Activated naive CD8-positive, alpha-beta T cell treated with anti-CD3 and anti-CD28 coated beads, Interleukin-2, amount 10 ng/mL, durations not matched to agents 7 days and 5 days (primary cell): ENCODE data around the gene MEF2C. TPM values are rescaled to one million over a fixed set of nuclear protein-coding genes. Genes with fewer than 3 reads are reported as not detected.

Experiments
- ATAC-seq: fragments of 150-1000 bp; cut with Tn5 transposase; one replicate; pipeline ENCODE4 v1.10.0; 2021; ENCODE audit warnings: low read depth, moderate library complexity
- POLR2A ChIA-PET: fragments of 350-600 bp; sonication (Branson Sonifier 250); formaldehyde crosslinking; loops from one replicate; lab custom pipeline; 2021; ENCODE audit warnings: antibody characterized with exemption; lab: Charles Lee
- DNase-seq: peaks from one replicate; pipeline ENCODE4 v3.0.0; 2021
- H3K27ac Mint-ChIP-seq: one replicate; pipeline ENCODE4 v1.8.0; 2022; ENCODE audit warnings: mild to moderate bottlenecking, mixed read lengths
- H3K27me3 Mint-ChIP-seq: one replicate; pipeline ENCODE4 v1.8.0; 2022; ENCODE audit warnings: mild to moderate bottlenecking, moderate library complexity, mixed read lengths
- H3K36me3 Mint-ChIP-seq: one replicate; pipeline ENCODE4 v1.8.0; 2021; ENCODE audit warnings: mild to moderate bottlenecking, mixed read lengths
- H3K4me1 Mint-ChIP-seq: one replicate; pipeline ENCODE4 v1.8.0; 2021; ENCODE audit warnings: mixed read lengths
- H3K4me3 Mint-ChIP-seq: one replicate; pipeline ENCODE4 v1.8.0; 2022; ENCODE audit warnings: mild to moderate bottlenecking, moderate library complexity, mixed read lengths
- H3K9me3 Mint-ChIP-seq: one replicate; pipeline ENCODE4 v1.8.0; 2021; ENCODE audit warnings: mixed read lengths
- total RNA-seq, 2 experiments: library from RNA; stranded (reverse); gene quantifications; one replicate each; pipeline ENCODE4 v1.2.3, GENCODE V29; 2021

Gene MEF2C
- total RNA-seq, 2 experiments from 2014 or later, result 0.60 to 0.86 TPM

- Mint-ChIP-seq H3K4me3 (no peak overlapping the region), H3K36me3 (no peaks in the 10 kb centered on the region), H3K4me1 (peaks cover 8% of the 10 kb centered on the region), H3K9me3 (no peaks in the 10 kb centered on the region), H3K27me3 (no peaks in the 10 kb centered on the region), H3K27ac (no peak overlapping the region)
- ATAC-seq (no peak), DNase-seq (no peak)
- POLR2A ChIA-PET, result no interaction called here
Measured at GRCh38 chr5:88785746-88786565, 97.0 kb downstream of the MEF2C start.

DNA sequence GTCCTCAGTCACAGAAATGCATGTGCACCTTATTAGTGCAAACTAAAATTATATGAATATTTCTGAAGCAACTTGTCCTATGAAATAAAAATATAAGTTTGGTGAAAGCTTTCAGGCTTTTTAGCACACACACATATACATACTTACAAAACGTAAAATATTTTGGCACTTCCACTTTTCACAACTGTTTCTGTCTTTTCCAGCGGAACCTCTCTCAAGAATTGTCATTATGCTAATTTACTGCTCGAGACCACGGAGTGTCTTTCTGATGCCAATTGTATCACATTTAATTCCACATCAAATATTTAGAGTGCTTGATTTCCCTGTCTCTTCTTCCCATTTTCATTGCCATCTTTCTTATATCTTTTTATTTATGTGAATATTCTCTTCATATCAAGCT is 100.4 kb downstream of the MEF2C start:
- peaks cover 8% of the 10 kb centered on the region for H3K4me1 Mint-ChIP-seq
- no peak overlapping the region for H3K4me3 Mint-ChIP-seq
- no peaks in the 10 kb centered on the region for H3K36me3 Mint-ChIP-seq
- H3K9me3 Mint-ChIP-seq, result no peaks in the 10 kb centered on the region
- no peak for ATAC-seq
- H3K27me3 Mint-ChIP-seq, result no peaks in the 10 kb centered on the region
- POLR2A ChIA-PET, result no interaction called here
- no peak for DNase-seq
- no peak overlapping the region for H3K27ac Mint-ChIP-seq

GRCh38 chr5:88780736-88781135 is 102.2 kb downstream of the MEF2C start:
- DNase-seq, result no peak
- POLR2A ChIA-PET, result no interaction called here
- Mint-ChIP-seq H3K36me3 (no peaks in the 10 kb centered on the region), H3K27me3 (no peaks in the 10 kb centered on the region), H3K4me3 (no peak overlapping the region), H3K4me1 (peaks cover 6% of the 10 kb centered on the region), H3K9me3 (no peaks in the 10 kb centered on the region), H3K27ac (no peak overlapping the region)
- no peak for ATAC-seq

- Mint-ChIP-seq H3K9me3 (no peaks in the 10 kb centered on the region), H3K36me3 (no peaks in the 10 kb centered on the region), H3K4me1 (no peaks in the 10 kb centered on the region), H3K27me3 (no peaks in the 10 kb centered on the region), H3K27ac (no peak overlapping the region), H3K4me3 (no peak overlapping the region)
- DNase-seq (no peak), ATAC-seq (no peak)
- POLR2A ChIA-PET, result no interaction called here
Measured at GRCh38 chr5:88778736-88779135, 104.2 kb downstream of the MEF2C start.

DNA sequence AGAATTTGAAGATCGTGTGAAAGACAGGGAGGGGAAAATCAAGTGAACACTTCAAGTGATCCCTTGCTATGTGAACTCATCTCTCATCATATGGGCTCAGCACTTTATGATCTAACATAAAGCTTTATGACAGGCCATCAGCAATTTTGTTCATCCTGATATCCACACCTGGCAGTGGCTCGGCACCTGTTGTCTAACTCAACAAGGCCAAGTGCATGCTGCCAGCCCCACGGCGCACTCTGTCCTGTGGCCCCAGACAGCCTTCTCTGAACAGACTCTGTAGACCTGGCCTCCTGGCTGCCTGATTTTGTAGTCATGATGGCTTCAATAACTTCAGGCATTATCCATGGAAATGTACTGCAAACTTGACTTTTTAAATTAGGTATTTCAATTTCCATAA is 106.3 kb downstream of the MEF2C start:
- H3K27ac Mint-ChIP-seq, result no peak overlapping the region
- POLR2A ChIA-PET, result no interaction called here
- no peaks in the 10 kb centered on the region for H3K36me3 Mint-ChIP-seq
- H3K9me3 Mint-ChIP-seq, result no peaks in the 10 kb centered on the region
- no peaks in the 10 kb centered on the region for H3K4me1 Mint-ChIP-seq
- no peak overlapping the region for H3K4me3 Mint-ChIP-seq
- no peak for DNase-seq
- H3K27me3 Mint-ChIP-seq, result no peaks in the 10 kb centered on the region
- ATAC-seq, result no peak

GRCh38 chr5:88772831-88773230 is 110.2 kb downstream of the MEF2C start:
- Mint-ChIP-seq H3K36me3 (no peaks in the 10 kb centered on the region), H3K4me1 (no peaks in the 10 kb centered on the region), H3K27ac (no peak overlapping the region), H3K4me3 (no peak overlapping the region), H3K27me3 (peaks cover 4% of the 10 kb centered on the region), H3K9me3 (no peaks in the 10 kb centered on the region)
- ATAC-seq (no peak), DNase-seq (no peak)
- POLR2A ChIA-PET, result no interaction called here

DNA sequence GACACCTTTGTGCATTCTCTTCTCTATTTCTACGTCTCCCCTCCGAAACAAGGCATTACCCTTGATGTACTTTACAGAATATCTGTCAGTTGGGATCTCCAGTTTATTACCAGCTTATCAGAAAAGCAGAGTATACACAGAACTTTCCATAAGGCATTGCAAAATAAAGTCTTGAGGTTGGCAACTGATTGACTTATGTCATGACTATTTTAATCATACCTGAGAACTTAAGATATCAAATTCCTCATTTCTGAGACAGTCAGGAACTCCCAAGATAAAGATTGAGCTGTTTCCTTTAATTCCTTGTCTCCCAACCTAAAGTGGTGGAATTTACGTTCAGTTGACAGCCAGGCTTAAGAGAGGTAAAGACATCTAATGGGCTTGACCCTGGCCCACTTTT is 110.9 kb downstream of the MEF2C start:
- no peak for DNase-seq
- Mint-ChIP-seq H3K4me1 (no peaks in the 10 kb centered on the region), H3K36me3 (no peaks in the 10 kb centered on the region), H3K27me3 (peaks cover 4% of the 10 kb centered on the region), H3K4me3 (no peak overlapping the region), H3K9me3 (no peaks in the 10 kb centered on the region), H3K27ac (no peak overlapping the region)
- POLR2A ChIA-PET, result no interaction called here
- no peak for ATAC-seq

DNA sequence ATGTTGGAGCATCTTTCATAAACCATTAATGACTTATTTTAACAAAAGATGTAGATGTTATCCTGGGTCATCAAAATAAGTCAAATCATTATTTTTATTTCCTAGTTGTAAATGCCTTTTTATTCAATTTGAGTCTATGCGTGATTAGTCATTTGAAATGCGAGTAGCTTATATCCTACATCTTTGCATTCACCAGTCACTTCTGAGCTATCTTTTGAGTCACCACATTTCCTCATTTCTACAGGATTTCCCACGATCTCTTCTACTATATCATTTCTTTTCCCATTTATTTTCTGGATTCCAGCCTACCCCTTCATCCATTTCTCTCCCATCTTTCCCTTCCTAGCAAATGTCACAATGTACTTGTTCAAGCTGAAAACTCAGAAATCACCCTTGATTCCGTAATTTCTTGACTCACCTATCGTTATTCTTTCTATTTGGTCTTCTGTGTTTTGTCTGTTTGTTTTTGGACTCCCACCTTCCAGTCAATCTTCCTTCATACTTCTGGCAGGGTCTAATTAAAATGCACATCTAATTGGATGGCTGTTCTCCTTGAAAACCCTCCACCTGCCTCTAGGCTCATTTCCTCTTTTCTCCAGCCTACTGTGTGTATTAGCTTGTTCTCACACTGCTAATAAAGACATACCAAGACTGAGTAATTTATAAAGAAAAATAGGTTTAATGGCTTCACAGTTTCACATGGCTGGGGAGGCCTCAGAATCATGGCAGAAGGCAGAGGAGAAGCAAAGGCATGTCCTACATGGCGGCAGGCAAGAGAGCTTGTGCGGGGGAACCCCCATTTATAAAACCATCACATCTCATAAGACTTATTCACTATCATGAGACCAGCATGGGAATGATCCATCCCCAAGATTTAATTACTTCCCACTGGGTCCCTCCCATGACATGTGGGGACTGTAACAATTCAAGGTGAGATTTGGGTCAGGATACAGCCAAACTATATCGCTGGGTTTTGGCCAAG is 112.4 kb downstream of the MEF2C start:
- peaks cover 6% of the 10 kb centered on the region for H3K27me3 Mint-ChIP-seq
- no peak overlapping the region for H3K4me3 Mint-ChIP-seq

GRCh38 chr5:88769165-88769564 is 113.8 kb downstream of the MEF2C start:
- Mint-ChIP-seq H3K36me3 (no peaks in the 10 kb centered on the region), H3K27ac (no peak overlapping the region), H3K4me1 (no peaks in the 10 kb centered on the region), H3K4me3 (no peak overlapping the region), H3K9me3 (no peaks in the 10 kb centered on the region), H3K27me3 (peaks cover 6% of the 10 kb centered on the region)
- ATAC-seq (no peak), DNase-seq (no peak)
- POLR2A ChIA-PET, result no interaction called here

More for the DNA sequence above, 112.4 kb downstream of the MEF2C start:
- Mint-ChIP-seq H3K27ac (no peak overlapping the region), H3K9me3 (no peaks in the 10 kb centered on the region), H3K4me1 (no peaks in the 10 kb centered on the region), H3K36me3 (no peaks in the 10 kb centered on the region)
- POLR2A ChIA-PET, result no interaction called here
- DNase-seq, result no peak
- no peak for ATAC-seq

DNA sequence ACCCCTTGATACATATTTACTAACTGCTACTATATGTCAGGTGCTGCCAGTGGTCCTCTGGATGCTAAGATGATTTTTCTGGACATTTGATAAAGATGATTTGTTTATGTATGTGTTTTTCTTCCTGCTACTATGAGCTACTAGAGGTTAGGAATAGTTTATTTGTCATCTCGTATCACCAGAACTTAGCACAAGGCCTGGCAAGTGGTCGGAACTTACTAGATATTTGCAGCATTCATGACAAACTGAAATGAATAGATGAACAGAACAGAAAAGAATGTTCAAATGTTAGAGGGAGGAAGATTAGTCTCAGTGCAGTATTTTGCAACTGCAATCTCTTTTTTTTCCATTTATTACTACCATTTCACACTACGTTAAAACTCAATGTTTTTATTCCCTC is 114.6 kb downstream of the MEF2C start:
- peaks cover 6% of the 10 kb centered on the region for H3K27me3 Mint-ChIP-seq

GRCh38 chr5:88765798-88766197 is 117.2 kb downstream of the MEF2C start:
- H3K4me3 Mint-ChIP-seq, result no peak overlapping the region
- no peak overlapping the region for H3K27ac Mint-ChIP-seq
- DNase-seq (no peak), ATAC-seq (no peak)
- H3K4me1 Mint-ChIP-seq, result no peaks in the 10 kb centered on the region
- no peaks in the 10 kb centered on the region for H3K36me3 Mint-ChIP-seq
- H3K27me3 Mint-ChIP-seq, result peaks cover 7% of the 10 kb centered on the region
- POLR2A ChIA-PET, result no interaction called here
- no peaks in the 10 kb centered on the region for H3K9me3 Mint-ChIP-seq

More for the DNA sequence above, 114.6 kb downstream of the MEF2C start:
- no peaks in the 10 kb centered on the region for H3K36me3 Mint-ChIP-seq
- no peak overlapping the region for H3K4me3 Mint-ChIP-seq
- no peaks in the 10 kb centered on the region for H3K9me3 Mint-ChIP-seq
- POLR2A ChIA-PET, result no interaction called here
- no peak overlapping the region for H3K27ac Mint-ChIP-seq
- H3K4me1 Mint-ChIP-seq, result no peaks in the 10 kb centered on the region
- DNase-seq (no peak), ATAC-seq (no peak)

DNA sequence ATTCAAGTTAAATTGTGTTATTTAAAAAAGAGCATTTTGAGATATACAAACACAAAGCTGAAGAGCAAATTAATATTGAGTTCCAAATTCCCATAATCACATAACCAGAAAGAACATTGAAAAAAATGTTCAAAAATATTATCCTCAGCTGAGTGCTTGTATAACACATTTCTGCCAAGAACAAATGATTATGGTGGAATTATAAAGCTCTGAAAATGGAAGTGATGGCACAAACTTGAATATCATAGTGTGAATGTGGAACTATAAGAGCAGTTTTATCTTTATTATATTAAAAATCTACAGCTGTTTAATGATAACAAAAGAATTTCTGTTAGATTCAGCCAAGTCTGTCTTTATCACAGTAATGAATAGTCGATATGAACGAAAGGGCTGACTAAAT is 117.8 kb downstream of the MEF2C start:
- POLR2A ChIA-PET, result no interaction called here
- Mint-ChIP-seq H3K4me3 (no peak overlapping the region), H3K27ac (no peak overlapping the region), H3K9me3 (no peaks in the 10 kb centered on the region), H3K27me3 (peaks cover 10% of the 10 kb centered on the region), H3K36me3 (no peaks in the 10 kb centered on the region), H3K4me1 (no peaks in the 10 kb centered on the region)
- DNase-seq (no peak), ATAC-seq (no peak)

GRCh38 chr5:88761939-88762338 is 121.0 kb downstream of the MEF2C start:
- Mint-ChIP-seq H3K27ac (no peak overlapping the region), H3K9me3 (no peaks in the 10 kb centered on the region), H3K27me3 (peaks cover 18% of the 10 kb centered on the region), H3K36me3 (no peaks in the 10 kb centered on the region), H3K4me3 (no peak overlapping the region), H3K4me1 (peaks cover 2% of the 10 kb centered on the region)
- POLR2A ChIA-PET, result no interaction called here
- ATAC-seq, result no peak
- DNase-seq, result no peak
